Small intestine (tissue), 7 donors: ENCODE measurements around the gene MEG3. TPM values are rescaled to one million over a fixed set of nuclear protein-coding genes. Genes with fewer than 3 reads are reported as not detected.

Experiments used
- DNase-seq, 2 donors: peaks; one replicate each; pipeline versions ENCODE4 v3.0.0 to v3.0.0-alpha.2; 2013
- FAIRE-seq: peaks from 2 replicates; lab custom pipeline; 2012; peaks lifted over from hg19 to GRCh38; lab: Jason Lieb, UNC
- H3K27ac ChIP-seq, 3 donors: one replicate each; pipeline ENCODE4 v1.5.1; 2013; ENCODE audit warnings: low read length in 2 of 3, mild to moderate bottlenecking in 2 of 3, control low read depth in 1 of 3, inconsistent platforms in 1 of 3, low read depth in 1 of 3, moderate library complexity in 1 of 3
- H3K27me3 ChIP-seq, 3 donors: one replicate each; pipeline ENCODE4 v1.6.1; 2013; ENCODE audit warnings: low read length in 3 of 3, inconsistent platforms in 1 of 3; ENCODE audit not compliant: control insufficient read depth in 3 of 3, insufficient read depth in 3 of 3
- H3K36me3 ChIP-seq, 3 donors: one replicate each; pipeline ENCODE4 v1.6.1; 2013; ENCODE audit warnings: low read length in 3 of 3, inconsistent platforms in 1 of 3, low read depth in 1 of 3, mild to moderate bottlenecking in 1 of 3, moderate library complexity in 1 of 3; ENCODE audit not compliant: control insufficient read depth in 3 of 3, insufficient read depth in 2 of 3
- H3K4me1 ChIP-seq, 3 donors: one replicate each; pipeline ENCODE4 v1.6.1; 2013; ENCODE audit warnings: low read length in 2 of 3, inconsistent platforms in 1 of 3, low read depth in 1 of 3, mild to moderate bottlenecking in 1 of 3, moderate library complexity in 1 of 3; ENCODE audit not compliant: control insufficient read depth in 3 of 3, insufficient read depth in 2 of 3
- H3K4me3 ChIP-seq, 3 donors: one replicate each; pipeline ENCODE4 v1.5.1; 2013; ENCODE audit warnings: low read length in 3 of 3, control low read depth in 1 of 3, inconsistent platforms in 1 of 3, low read depth in 1 of 3, mild to moderate bottlenecking in 1 of 3, moderate library complexity in 1 of 3
- H3K9me3 ChIP-seq, 2 donors: one replicate each; pipeline ENCODE4 v1.6.1; 2013; ENCODE audit warnings: low read depth in 1 of 2, low read length in 1 of 2; ENCODE audit not compliant: control insufficient read depth in 2 of 2, insufficient read depth in 1 of 2
- WGBS, 3 donors: extraction: QIAGEN DNeasy Blood & Tissue Kit; methylation state at CpG; one replicate each; pipeline ENCODE4 v1.1.7; 2013; 5-methylcytosine and 5-hydroxymethylcytosine counted together
- polyA plus RNA-seq, 4 donors: library from polyadenylated mRNA; stranded (reverse) in 3 of 4; unstranded in 1 of 4; fragments of 200-250 nt in 3 of 4; fragments of 120-200 nt in 1 of 4; gene quantifications; one replicate each; pipeline versions ENCODE4 v1.2.1 to v1.2.3, GENCODE V29; 2013
- donor health status: healthy with polysubstance abuse.
- donor health status: control.
- donor health status: control.
- donor health status: Bipolar disorder and iron deficiency.
- donor health status: healthy.

MEG3 gene
- polyA plus RNA-seq, 4 donors, result 5.1 to 86.5 (median 14.6) TPM

- H3K4me3 ChIP-seq, result no peak overlapping the region
- WGBS, 3 donors, result 61 to 77% (median 71%) methylated on average over 11 of the region's 11 CpGs
- H3K36me3 ChIP-seq, result peaks cover 0 to 12% (median 0%) of the 10 kb centered on the region in 3 donors
- H3K9me3 ChIP-seq, result peaks cover 0 to 13% of the 10 kb centered on the region in 2 donors
- H3K27ac ChIP-seq, result no peak overlapping the region
- no peaks in the 10 kb centered on the region for H3K27me3 ChIP-seq
- no peaks in the 10 kb centered on the region for H3K4me1 ChIP-seq
- FAIRE-seq (no peak), DNase-seq (no peak)
Measured at GRCh38 chr14:100878271-100879146, 52.6 kb downstream of the MEG3 start.

- Histone ChIP-seq H3K27me3 (no peaks in the 10 kb centered on the region), H3K36me3 (peaks cover 0 to 17% (median 0%) of the 10 kb centered on the region in 3 donors), H3K4me3 (no peak overlapping the region), H3K9me3 (peaks cover 0 to 13% of the 10 kb centered on the region in 2 donors), H3K27ac (no peak overlapping the region), H3K4me1 (no peaks in the 10 kb centered on the region)
- WGBS, 3 donors, result 71 to 80% (median 72%) methylated on average over 7 to 8 of the region's 8 CpGs
- DNase-seq (no peak), FAIRE-seq (no peak)
Measured at GRCh38 chr14:100879194-100879593, 53.3 kb downstream of the MEG3 start.

GRCh38 chr14:100879782-100880181 is 53.9 kb downstream of the MEG3 start:
- H3K36me3 ChIP-seq, result peaks cover 0 to 18% (median 0%) of the 10 kb centered on the region in 3 donors
- no peak overlapping the region for H3K4me3 ChIP-seq
- H3K27me3 ChIP-seq, result no peaks in the 10 kb centered on the region
- no peaks in the 10 kb centered on the region for H3K4me1 ChIP-seq
- no peak for FAIRE-seq
- H3K9me3 ChIP-seq, result peaks cover 0 to 13% of the 10 kb centered on the region in 2 donors
- WGBS, 3 donors, result 83 to 92% (median 83%) methylated on average over 8 of the region's 8 CpGs
- no peak for DNase-seq
- H3K27ac ChIP-seq, result no peak overlapping the region

- WGBS, 3 donors, result 83 to 89% (median 84%) methylated on average over 30 to 34 of the region's 34 CpGs
- peaks cover 0 to 13% of the 10 kb centered on the region in 2 donors for H3K9me3 ChIP-seq
- peaks cover 0 to 18% (median 0%) of the 10 kb centered on the region in 3 donors for H3K36me3 ChIP-seq
- no peak overlapping the region for H3K27ac ChIP-seq
- H3K4me3 ChIP-seq, result no peak overlapping the region
- no peaks in the 10 kb centered on the region for H3K4me1 ChIP-seq
- FAIRE-seq (no peak), DNase-seq (no peak)
- H3K27me3 ChIP-seq, result no peaks in the 10 kb centered on the region
Measured at GRCh38 chr14:100880271-100881101, 54.6 kb downstream of the MEG3 start.

- FAIRE-seq (no peak), DNase-seq (no peak)
- H3K4me1 ChIP-seq, result no peaks in the 10 kb centered on the region
- 93 to 96% (median 95%) methylated on average over 38 of the region's 38 CpGs for WGBS, 3 donors
- H3K27me3 ChIP-seq, result no peaks in the 10 kb centered on the region
- no peak overlapping the region for H3K27ac ChIP-seq
- H3K36me3 ChIP-seq, result peaks cover 0 to 18% (median 0%) of the 10 kb centered on the region in 3 donors
- H3K9me3 ChIP-seq, result peaks cover 0 to 13% of the 10 kb centered on the region in 2 donors
- H3K4me3 ChIP-seq, result no peak overlapping the region
Measured at GRCh38 chr14:100881211-100882025, 55.5 kb downstream of the MEG3 start.

GRCh38 chr14:100882026-100882967 is 56.4 kb downstream of the MEG3 start:
- H3K27me3 ChIP-seq, result no peaks in the 10 kb centered on the region
- H3K27ac ChIP-seq, result no peak overlapping the region
- H3K9me3 ChIP-seq, result peaks cover 0 to 13% of the 10 kb centered on the region in 2 donors
- FAIRE-seq (no peak), DNase-seq (no peak)
- WGBS, 3 donors, result 94 to 95% (median 95%) methylated on average over 48 to 49 of the region's 49 CpGs
- H3K4me3 ChIP-seq, result no peak overlapping the region
- H3K36me3 ChIP-seq, result peaks cover 0 to 18% (median 0%) of the 10 kb centered on the region in 3 donors
- H3K4me1 ChIP-seq, result no peaks in the 10 kb centered on the region

GRCh38 chr14:100882991-100883788 is 57.3 kb downstream of the MEG3 start:
- Histone ChIP-seq H3K36me3 (peaks cover 0 to 18% (median 0%) of the 10 kb centered on the region in 3 donors), H3K9me3 (peaks cover 0 to 13% of the 10 kb centered on the region in 2 donors), H3K4me1 (no peaks in the 10 kb centered on the region), H3K27me3 (no peaks in the 10 kb centered on the region), H3K27ac (no peak overlapping the region), H3K4me3 (no peak overlapping the region)
- 93 to 95% (median 95%) methylated on average over 46 of the region's 46 CpGs for WGBS, 3 donors
- DNase-seq, result no peak
- FAIRE-seq, result no peak
